C4-2B (cell line): ENCODE results near the gene STEAP3.

Experiments
- ZFX ChIP-seq: fragments of 450-650 bp; IDR thresholded peaks from 2 replicates; pipeline ENCODE4 v1.6.1; 2017
- TF ChIP-seq, protein P1 (sequence below): fragments of 450-650 bp; conservative IDR thresholded peaks from 2 replicates; pipeline ENCODE4 v1.5.1; 2017; ENCODE audit warnings: mild to moderate bottlenecking

DNA sequence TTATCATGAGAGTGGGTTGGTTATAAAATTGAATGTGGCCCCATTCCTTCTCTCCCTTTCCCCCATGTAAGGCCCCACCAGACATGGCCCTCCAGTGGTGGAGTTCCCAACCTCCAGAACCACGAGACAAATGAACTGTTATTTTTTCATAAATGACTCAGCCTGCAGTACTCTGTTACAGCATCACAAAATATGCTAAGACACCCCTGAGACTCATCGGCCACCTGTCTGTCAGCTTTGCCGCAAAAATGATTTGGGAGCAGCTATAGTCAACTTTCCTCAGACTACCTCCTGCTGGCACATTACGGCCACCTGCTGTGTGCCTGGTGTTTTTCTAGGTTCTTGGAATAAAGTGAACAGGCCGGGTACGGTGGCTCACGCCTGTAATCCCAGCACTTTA is 43.6 kb upstream of the STEAP3 start:
- TF ChIP-seq, protein P1, sequence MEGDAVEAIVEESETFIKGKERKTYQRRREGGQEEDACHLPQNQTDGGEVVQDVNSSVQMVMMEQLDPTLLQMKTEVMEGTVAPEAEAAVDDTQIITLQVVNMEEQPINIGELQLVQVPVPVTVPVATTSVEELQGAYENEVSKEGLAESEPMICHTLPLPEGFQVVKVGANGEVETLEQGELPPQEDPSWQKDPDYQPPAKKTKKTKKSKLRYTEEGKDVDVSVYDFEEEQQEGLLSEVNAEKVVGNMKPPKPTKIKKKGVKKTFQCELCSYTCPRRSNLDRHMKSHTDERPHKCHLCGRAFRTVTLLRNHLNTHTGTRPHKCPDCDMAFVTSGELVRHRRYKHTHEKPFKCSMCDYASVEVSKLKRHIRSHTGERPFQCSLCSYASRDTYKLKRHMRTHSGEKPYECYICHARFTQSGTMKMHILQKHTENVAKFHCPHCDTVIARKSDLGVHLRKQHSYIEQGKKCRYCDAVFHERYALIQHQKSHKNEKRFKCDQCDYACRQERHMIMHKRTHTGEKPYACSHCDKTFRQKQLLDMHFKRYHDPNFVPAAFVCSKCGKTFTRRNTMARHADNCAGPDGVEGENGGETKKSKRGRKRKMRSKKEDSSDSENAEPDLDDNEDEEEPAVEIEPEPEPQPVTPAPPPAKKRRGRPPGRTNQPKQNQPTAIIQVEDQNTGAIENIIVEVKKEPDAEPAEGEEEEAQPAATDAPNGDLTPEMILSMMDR = no peak
- TF ChIP-seq ZFX = no peak
